NCI-H1092 (cell line): ENCODE data around the gene GPR153.

Experiments used
- DNase-seq: peaks from one replicate; lab custom pipeline; 2025; lab: John Stamatoyannopoulos, UW

Gene GPR153

DNA sequence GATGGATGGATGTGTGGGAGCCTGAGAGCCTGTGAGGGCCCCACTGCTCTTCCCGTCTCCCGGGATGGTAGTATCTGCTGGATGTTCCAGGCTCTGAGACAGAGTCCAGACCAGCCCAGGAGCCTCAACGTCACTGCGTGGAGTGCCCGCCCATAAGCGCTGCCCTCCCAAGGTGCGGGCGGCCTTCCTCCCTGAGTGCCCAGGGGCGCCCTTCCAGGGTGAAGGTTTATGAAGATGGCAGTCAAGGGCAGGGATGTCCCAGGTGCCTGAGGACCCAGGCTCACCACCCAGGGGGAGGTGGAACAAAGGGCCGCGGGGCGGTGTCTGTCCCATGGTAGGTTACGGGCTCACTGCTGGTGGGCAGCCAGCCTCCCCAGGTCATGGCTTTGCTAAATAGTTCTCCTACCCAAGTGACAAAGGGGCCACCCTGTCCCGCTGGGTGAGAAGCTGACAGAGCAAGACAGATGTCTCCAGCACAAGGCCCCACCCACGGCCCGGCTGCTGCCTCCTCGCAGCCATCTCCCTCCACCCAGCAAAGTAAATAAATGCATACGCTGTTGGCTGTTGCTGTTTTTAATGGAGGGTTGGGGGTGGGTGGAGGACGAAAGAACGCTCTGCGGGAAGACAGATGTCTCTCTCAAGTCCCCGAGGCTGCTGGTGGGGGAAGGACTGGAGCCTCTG lies 9.0 kb upstream of the GPR153 start:
- DNase-seq: peak; percentile 73

DNA sequence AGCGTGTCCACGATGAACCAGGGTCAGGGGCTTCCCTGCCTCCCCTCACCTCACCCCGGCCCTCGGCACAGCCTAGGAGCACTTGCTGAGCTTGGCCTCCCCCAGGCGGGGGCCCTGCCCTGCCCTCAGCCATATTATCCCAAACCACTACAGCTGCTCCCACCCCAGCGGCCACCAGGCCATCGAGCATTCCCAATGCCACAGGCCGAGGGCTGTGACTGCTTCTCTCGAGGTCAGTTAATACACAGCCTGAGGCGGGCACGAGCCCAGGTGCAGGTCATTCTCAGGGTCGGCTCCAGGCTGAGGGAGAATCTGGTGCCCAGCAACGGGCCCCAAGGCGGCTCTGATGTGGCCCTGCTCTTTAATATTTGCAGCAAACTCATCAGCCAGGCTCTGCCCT lies 8.4 kb upstream of the GPR153 start:
- DNase-seq: no peak

DNA sequence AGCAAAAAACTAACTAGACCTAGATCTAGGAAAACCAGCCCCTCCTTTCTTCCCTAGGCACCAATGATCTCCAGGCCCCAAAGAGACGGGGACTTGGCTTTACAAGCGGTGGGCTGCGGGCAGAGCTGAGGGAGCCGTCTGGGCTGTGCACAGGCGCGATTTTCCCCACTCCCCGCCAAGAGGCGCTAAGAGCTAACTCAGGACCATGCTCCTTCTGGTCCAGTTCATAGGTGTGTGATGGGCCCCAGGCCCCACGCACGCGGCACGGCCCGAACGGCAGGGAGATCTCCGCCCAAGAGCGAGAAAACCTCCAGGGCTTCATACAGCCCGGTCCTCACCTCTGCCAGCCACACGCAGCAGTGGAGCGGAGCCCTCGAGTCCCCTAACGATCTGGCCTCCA lies 7.5 kb upstream of the GPR153 start:
- DNase-seq: no peak

DNA sequence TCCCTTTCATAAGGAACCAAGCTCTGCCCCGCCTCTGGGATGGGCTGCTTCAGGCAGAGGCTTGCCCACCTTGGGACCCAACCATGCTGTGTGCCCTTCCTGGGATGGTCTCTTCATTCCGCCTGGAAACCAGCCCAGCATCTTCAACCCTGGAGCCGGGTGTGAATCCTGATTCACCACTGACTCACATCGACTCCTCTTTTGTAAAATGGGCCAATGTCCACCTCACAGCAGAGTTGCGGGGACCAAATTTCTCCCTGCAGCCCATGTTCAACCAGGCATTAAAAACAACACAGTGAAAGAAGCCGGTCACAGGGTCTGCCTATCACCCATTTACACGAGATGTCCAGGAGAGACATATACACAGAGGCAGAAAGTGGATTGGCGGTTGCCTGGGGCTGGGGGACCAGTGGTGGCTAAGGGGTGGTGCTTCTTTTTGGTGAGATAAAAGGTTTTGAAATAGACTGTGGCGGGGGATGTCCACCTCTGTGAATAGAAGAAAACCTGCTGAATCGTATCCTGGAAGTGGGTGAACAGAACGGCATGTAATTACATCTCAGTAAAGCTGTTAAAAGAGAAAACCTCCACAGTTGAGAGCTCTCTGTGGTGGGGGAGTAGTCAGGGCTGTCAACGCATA lies 6.9 kb upstream of the GPR153 start:
- DNase-seq: no peak

DNA sequence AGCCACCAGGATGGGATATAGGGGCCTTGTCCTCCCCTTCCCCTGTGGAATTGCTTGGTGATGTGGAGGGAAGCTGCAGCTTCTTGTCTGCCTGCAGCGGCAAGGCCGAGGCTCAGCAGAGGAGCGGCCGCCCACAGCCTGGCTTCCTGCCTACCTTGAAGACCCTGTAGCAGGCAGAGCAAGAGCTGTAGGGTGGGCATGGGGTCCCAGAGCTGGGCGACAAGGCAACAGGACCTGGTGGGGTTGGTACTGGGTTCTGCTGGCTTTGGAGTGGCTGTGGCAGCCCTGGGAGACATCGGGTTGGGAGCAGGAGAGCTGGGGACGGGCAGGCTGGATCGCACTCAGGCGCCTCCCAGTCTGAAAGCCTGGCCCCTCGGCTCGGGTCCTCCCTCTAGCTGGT lies 5.7 kb upstream of the GPR153 start:
- DNase-seq: no peak

DNA sequence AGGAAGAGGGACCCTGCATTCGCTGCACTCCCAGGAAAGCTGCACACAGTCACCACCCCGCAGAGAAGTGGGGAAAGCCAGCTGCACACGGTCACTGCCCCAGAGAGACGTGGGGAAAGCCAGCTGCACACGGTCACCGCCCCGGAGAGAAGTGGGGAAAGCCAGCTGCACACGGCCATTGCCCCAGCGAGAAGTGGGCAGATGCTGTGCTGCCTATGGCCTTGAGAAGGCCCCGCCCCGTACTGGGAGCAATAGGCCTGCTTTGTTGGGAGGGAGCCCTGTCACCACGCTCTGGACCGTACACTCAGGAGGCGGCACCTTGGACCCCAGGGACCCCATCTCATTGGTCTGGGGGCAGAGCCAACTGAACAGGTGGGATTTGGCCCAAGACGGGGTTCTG lies 4.3 kb upstream of the GPR153 start:
- DNase-seq: no peak

DNA sequence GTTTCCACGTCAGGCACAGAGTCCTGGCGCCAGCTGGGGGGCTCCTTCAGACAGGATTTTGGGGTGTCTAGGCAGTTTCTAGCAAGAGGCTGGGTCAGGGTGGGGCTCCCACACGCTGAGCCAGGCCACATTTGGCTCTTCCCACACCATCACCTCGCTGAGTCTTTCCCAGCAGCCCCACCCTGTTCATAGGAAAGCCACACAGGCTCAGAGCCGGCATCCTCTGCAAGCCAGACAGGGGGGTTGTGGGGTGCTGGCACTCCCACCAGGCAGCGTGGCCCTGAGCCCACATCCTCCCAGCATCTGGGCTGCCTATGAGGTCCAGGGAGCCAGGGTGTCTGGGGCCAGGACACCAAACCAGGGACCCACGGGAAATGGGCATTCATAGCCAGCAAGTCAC lies 2.8 kb upstream of the GPR153 start:
- no peak for DNase-seq

DNA sequence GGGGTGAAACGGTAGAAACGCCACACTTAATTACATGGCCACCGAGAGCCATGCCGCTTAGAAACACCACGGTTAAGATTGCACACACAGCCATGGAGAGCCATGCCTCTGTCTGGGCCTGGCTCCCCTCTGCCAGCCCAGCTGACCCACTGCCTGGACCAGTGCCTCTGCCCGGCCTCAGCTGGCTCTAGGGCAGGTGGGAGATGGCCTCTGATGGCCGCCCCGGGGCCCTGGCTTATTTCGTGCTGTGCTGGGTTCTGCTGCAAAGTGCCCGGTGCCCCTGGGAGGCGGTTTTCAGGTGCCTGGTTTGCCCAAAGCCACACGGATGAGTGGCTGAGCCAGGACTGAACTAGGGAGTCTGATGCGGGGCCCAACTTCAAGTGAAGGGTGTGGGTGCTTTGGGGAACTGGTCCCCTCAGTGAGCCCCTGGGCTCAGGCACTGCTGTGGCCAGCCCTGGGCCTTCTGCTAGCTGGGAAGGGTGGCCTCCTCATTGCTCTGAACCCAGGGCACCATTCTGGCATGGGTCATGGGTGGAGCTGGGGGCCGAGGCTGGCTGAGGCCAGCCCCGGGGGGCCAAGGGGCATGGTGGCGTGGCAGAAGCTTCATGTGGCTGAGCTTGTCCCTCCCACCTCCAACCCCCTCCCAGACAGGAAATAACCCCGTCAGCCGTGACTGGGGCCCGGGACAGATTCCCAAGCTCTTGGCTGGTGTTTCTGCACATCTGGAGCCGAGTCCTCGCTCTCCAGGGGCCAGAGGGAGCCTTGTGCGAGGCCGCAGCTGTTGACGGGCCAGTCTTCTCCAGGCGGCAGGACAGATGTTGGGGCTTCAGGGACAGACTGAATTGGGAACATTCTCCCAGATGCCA lies 1.9 kb upstream of the GPR153 start:
- DNase-seq: no peak

DNA sequence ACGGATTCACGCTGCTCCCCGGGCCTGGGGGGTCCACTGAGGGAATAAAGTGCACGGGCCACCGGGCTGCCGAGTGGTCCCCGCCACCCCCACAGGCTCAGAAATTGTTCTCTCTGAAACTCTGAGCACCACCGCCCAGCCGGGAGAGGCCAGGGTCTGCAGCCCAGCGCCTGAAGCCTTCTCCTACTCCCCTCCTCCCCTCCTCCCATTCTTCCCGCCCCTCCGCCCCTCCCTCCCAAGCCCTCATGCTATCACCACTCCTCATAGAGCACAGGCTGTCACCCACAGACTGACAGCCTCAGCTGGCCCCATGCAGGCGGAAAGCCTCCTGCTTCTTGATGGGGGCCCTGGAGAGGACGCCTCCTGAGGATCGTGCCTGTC lies 707 bp upstream of the GPR153 start:
- DNase-seq: no peak

DNA sequence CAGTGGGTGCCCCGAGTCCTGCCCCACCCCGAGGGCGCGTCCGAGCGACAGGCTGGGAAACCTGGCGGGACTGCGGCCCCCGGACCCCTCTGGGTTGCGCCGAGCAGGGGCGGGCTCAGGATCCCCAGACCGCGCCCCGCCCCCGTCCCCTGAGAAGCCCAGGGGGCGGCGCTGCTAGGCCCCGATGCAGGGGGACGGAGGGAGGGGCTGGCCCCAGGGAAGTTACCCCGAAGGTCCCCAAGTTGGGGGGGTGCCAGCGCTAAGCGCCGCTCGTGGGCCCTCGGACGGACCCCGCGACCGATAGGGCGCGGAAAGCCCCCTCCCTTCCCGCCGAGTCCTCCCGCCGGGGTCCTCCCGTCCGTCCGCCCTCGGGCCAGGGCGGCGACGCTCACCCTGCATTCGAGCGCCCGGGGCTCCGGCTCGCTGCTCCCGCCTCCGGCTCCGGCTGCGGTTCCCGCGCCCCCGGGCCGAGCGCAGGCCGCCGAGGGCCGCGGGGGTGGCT lies 414 bp downstream of the GPR153 start:
- DNase-seq: no peak

DNA sequence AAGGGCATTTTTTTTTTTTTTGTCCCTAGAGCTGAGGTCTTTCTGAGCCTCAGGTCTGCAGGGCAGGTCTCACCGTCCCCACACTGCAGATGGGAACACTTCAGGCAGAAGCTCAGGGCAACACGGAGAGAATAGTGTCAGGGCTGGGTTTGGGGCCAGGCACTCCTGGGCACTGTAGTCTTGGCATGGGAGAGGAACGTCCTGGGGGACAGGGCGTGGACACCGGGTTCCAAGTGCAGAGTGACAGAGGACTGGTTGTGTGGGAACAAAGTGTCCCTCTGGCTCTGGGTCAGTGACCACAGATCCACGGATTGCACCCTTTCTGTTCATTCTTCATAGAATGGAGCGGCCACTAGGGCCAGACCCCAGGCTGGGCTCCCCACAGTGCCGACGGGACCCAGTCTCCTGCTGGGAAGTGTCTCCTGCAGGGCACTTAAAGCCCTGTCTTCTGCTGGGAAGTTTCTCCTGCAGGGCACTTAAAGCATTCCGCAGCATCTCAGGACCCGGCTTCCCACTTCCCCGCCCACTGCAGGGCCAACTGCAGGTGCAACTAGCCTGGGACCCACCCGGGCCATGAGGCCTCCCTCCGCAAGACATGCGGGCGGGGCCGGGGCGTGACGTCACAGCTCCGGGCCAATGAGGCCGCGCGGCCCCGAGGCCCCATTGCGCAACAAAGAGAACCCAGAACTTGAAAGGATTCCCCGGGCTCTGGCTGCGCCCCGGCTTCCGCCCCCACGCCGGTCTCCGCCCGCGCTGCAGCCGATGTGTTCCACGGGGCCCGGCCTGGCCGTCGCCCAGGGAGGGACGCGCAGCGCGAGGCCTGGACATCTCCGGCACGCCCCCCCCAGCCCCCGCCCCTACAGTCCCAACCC lies 1.2 kb downstream of the GPR153 start:
- no peak for DNase-seq

DNA sequence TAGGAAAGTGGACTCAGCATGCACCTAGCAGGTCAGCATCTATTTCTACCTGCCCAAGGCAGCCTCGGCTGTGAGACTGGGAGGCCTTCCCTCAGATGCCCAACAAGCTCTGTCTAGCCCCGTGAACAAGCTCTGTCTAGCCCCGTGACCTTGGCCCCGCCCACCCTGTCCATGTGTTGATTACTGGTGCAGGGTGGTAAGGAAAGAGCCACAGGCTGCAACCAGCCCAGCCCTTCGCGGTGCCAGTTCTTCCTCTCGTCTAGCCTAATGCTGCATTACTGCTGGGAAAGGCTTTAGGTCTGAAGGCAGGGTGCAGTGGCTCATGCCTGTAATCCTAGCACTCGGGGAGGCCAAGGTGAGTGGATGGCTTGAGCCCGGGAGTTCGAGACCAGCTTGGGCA lies 2.2 kb downstream of the GPR153 start:
- DNase-seq: no peak

DNA sequence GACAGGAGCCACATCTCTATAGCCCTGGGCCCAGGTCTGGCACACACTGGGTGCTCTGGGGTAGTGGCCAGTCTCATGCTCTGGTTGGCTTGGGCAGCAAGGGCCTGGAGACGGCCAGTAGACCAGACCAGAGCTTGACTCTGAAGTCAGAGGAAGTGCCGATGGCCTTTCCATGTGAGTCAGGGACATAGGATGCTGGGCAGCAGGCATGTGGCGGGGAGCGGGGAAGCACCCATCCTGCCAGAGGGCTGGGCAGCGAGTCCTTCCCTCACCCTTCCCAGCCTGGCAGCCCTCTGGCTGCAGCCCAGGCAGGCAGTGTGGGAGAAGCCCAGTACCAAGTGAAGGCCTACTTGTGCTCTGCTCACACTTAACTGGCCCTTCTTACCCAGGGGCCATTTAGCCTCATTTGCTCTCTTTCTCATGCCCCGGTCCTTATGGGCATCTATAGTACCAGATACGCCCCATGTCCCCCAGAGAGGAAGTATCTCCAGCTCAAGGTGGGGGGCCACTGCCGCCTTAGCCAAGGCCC lies 3.3 kb downstream of the GPR153 start:
- DNase-seq: no peak

DNA sequence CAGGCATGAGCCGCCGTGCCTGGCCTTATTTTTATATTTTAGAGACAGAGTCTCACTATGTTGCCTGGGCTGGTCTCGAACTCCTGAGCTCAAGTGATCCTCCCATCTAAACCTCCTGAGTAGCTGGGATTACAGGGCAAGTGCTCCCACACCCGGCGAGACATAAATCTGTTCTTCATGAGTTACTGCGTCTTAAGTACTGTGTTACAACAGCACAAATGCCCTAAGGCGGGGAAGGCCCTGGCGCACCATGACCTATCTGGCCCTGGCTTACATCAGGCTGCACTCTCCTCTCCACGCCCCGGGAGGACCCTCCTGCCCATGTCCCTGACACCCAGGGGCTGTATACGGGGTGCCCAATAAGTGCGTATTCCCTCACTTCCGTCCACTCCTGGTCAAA lies 4.3 kb downstream of the GPR153 start:
- no peak for DNase-seq

DNA sequence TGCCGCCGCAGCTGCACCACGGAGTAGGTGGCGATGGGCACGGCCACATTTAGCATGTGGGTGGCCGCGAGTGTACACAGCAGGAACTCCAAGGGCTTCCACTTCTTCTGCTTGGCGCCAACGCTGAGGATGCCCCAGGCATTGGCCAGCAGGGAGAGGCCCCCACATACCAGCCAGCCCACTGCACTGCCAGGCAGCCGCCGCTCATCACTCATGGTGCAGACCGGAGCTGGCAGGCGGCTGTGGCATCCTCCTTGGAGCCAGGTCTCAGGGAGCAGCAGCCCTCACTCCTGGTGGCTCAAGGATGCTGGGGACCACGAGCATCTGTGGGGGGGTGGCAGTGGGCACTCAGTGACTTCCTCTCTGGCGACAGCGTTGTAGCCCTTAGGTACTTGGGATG lies 6.2 kb downstream of the GPR153 start:
- no peak for DNase-seq

DNA sequence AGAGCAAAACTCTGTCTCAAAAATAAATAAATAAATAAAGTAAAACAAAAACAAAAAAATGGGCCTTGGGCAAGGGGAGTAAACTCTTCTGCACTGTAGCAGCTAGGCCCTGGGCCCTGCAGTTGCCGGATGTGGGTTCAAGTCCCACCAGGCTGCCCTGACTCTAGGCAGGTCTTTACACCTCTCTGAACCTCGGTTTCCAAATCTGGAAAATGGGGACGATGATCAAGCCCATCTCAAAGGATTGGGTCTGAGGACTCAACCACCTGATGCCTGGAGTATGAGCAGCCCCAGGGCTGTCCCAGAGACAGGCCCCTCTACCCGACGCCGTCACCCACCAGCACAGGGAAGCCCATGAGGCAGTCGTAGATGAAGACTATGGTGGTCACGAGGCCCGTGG lies 7.5 kb downstream of the GPR153 start:
- no peak for DNase-seq

DNA sequence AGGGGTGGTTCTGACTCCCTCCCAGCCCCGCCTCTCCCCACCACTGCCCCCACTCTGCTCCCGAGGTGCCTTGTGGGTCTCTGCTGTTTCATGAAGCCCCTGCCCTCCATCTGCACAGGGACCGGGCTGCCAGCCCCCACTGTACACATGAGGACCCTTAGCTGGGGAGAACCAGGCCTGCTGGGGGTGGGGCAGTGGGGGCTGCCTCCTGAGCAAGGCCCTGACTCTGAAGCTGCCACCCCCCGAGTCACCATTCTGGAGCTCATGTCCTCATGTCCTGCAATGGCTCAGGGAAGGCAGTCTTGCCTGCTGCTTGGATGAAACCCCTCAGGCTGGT lies 8.6 kb downstream of the GPR153 start:
- no peak for DNase-seq

DNA sequence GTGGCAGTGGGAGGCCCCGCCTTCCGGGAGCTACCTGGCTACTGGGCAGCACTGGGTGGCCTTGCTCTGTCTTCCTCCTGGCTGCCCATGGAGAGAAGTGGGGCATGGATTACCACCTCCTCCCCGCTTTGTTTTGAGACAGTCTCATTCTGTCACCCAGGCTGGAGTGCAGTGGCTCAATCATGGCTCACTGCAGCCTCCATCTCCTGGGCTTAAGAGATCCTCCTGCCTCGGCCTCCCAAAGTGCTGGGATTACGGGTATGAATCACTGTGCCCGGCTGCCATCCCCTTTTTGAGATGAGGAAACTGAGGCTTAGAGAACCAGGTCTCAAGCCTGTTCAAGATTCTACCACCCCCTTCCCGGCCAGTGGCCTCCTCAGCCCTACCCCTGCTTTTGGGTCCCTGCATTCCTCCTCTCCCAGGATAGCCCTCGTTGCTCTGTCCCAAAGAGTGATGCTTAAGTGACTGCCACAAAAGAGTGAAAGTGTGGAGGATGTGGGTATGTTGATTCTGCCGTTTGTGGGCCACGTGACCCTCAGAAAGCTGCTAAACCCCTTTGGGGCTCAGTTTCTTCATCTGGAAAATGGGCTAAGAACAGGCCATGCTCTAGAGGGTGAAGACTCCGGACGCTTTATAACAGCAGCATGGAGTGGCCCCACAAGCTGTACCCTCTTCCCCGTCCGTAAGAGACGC lies 9.1 kb downstream of the GPR153 start:
- no peak for DNase-seq

DNA sequence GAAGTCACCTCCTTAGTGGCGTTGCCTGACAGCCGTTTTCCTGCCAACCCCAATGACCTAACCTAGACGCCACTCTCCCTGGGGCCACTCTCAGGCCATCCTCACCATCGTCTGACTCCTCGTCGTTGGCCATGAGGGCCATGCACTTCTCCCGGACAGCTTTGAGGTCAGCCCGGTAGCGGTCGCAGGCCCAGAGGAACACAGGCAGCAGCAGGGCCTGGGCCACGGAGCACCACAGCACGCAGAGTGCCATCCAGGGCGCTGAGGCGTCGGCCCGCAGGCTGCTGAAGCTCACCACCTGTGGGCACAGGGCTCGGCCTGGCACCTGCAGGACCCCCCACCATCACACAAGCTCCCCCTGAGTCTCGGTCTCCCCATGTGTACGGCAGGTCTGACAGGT lies 9.7 kb downstream of the GPR153 start:
- no peak for DNase-seq

DNA sequence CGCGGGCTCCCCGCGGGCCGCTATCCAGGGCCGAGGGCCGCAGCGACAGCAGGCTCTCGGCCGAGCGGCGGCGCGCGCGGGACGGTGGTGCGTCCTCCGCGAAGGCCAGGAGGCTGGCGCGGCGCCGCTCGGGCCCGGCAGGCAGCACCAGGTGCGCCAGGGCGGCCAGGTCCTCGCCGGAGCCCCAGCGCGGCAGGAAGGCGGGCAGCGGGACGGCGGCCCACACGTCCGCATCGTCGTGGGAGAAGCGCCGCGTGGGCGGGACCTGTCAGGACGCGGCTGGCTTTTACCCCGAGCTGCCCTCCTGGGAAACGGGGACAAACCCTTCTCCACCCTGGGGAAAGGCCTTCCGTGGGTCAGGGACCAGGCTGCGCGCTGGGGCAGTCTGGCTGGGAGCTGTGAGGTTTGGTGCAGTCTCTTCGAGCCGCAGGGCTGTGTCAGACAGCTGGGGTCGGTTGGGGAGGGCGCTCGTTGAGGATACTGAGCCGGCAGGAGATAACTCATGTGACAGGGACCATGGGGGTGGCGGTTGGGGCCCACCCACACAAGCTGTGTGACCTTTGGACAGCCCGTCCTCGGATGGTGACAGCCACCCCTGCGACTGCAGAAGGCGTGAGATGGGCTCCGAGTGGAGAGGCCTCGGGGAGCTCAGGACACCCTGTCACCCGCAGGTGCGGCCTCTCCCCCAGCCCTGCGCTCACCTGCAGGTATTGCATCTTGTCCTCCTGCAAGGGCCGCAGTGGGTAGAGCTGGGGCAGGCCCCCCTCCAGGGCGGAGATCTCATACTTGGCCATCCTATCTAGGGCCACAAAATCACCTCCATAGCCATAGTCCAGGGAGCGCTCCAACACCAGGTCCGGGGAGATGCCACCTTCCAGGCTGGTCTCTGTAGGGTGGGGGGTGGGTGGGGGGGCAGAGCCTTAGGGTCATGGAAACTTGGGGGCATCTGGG lies 10.9 kb downstream of the GPR153 start:
- DNase-seq: no peak
